Activated naive CD8-positive, alpha-beta T cell treated with anti-CD3 and anti-CD28 coated beads, Interleukin-2, amount 50 U/mL, for 16 hours (primary cell): Measurements from ENCODE around the gene MAGIX.
A peak's percentile ranks its signal among the peaks of the same experiment; 100 is the strongest.
"Not testable (repeated sequence)": the region's sequence is repeated elsewhere in the genome, so short reads cannot be mapped to it uniquely, and the experiment has no call there.

Source experiments
- DNase-seq: peaks from one replicate; pipeline ENCODE4 v3.0.0-alpha.2; 2020; ENCODE audit warnings: low read depth, low spot score

The MAGIX gene

DNA sequence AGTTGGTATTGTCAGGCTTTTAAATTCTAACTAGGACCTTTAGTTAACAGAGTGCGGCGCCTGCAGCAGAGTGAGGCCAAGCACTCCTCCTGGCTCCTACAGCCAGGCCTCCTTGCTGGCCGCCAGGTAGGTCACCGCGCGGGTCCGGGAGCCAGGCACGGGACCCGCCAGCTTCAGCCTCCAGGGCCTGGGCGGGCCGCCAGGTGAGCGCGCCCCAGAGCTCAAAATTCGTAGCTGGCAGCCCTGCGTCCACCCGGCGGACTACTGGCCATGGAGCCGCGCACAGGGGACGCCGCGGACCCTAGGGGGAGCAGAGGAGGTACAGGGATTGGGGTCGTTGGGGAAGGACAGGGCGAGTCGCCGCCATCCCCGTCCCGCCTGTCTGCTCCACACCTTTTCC lies at the start of gene MAGIX:
Gene MAGIX, plus strand, starts transcription at position 139 of the 400 bp plus-strand sequence. Its CDS starts 132 bp downstream, at position 271.
- DNase-seq = no peak

DNA sequence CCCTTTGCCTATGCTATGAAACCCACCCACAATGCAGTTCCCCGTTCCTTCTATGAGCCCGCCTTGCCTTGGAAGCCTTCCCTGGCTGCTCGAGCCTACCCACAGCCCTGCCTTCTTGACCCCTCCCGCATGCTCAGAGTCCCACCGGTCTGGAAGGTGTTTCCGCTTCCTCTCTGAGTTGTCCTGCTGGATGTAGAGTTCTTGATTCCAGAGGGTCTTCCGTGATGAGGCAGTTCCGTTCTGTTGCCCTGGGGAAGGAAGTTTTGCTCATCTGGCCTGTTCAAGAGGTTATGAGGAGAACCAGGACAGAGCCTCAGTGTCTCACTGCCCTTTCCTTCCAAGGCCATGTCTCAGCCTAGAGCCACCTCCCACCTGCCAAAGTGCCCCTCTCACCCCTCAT lies 46.5 kb upstream of the MAGIX start:
- no peak for DNase-seq

DNA sequence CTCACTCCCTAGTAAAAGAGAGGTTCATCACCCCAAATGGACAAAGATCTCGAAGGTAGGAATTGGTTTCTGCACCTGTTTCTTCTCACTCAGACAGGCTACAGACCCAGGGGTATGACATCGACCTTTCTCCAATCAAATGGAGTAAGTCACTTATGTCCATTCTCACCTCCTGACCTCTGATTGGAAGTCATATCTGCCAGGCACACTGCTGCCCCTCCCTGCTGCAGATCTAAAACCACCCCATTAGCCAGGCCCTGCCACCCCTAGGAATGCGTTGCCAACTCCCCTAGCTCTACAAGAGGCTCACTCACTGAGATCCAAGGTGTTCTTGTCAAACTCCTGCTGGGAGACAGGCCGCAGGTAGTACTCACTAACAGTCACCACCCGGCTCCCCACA lies 45.8 kb upstream of the MAGIX start:
- no peak for DNase-seq

DNA sequence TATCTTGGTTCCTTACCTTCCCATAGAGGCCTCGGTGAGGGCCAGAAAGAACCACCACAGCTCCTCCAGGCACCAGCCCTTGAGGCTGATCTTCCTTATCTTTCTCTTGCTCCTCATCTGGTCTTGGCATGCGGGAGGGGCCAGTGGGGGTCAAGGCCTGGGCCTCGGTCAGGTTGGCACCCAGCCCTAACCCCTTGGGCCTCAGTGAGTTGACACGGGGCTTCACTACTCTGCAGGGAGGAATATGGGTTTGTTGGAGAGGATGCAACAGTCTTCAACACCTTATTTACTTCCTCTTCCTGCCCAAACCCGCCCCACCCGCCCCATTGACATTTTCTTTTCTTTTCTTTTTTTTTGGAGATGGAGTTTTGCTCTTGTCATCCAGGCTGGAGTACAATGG lies 45.0 kb upstream of the MAGIX start:
- no peak for DNase-seq

DNA sequence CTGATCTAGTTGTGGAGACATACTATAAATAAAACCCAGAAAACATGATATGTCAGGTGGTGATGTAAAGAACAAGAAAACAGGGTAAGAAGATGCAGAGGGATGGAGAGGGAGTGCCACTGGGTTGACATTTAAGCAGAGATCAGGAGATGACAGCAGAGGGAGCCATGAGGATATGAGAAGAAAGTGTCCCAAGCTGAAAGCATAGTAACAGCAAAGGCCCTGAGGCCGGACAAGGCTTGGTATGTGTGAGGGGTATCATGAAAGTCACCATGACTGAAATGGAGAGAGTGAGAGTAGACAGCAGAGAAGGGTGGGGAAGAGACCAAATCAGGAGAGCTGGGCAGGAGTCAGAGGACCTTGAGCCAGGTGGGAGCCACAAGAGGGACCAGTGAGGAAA lies 42.5 kb upstream of the MAGIX start:
- DNase-seq = no peak

DNA sequence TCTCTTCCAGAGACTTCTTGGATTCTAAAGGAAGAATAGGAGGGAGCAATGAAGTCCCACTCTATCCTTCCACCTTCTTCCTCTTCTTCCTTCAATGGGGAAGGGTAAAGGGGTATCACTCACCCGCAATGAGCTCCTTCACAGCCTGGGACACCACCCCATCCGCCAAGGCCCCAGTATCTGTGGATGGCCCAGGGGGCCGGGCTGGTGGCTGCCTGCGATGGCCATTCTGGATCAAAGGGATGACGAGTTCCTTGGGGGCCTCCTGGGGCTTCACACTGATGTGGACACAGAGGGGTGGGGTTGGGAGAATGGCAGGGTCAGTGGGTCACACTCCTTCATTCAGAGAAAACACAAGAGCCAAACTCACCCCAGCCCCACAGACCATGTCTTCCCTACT lies 40.1 kb upstream of the MAGIX start:
- DNase-seq = no peak

DNA sequence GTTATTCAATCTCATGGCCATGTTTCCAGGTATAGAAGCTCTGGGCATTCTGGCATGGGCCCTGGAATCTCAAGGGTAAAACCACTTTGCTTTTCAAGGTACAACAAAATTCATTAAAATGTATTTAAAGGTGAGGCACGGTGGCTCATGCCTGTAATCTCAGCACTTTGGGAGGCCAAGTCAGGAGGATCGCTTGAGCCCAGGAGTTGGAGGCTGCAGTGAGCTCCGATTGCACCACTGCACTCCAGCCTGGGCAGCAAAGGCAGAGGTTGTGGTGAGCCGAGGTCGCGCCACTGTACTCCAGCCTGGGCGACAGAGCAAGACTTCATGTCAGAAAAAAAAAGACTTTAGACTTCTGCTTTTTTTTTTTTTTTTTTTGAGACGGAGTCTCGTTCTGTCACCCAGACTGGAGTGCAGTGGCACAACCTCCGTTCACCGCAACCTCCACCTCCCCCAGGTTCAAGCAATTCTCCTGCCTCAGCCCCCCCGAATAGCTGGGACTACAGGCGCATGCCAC lies 34.8 kb upstream of the MAGIX start:
- DNase-seq = not testable (repeated sequence)

DNA sequence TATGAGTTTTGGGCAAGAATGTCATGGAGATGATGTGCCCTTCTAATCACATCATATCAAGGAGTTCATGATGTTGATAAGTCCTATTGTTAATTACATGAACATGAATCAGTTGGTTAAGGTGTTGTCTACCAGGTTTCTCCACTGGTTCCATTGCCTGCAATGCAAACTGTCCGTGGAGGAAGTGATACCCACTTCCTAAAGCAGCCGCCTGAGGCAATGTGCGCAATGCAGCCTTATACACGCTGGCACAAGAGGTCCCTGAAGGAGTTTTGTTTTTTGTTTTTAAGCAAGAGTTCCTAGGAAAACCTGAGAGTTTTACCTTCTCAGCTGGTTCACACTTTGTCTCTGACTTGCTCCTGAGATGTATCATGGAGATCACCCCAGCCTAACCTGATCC lies 33.1 kb upstream of the MAGIX start:
- DNase-seq = no peak

DNA sequence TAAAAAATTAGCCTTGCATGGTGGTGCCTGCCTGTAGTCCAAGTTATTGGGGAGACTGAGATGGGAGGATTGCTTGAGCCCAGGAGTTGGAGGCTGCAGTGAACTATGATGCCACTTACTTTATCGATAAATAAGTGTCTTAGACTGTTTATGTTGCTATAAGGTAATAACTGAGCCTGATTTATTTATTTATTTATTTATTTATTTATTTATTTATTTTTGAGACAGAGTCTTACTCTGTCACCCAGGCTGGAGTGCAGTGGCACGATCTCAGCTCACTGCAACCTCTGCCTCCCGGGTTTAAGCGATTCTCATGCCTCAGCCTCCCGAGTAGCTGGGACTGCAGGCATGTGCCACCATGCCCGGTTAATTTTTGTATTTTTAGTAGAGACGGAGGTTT lies 30.3 kb upstream of the MAGIX start:
- DNase-seq = not testable (repeated sequence)

DNA sequence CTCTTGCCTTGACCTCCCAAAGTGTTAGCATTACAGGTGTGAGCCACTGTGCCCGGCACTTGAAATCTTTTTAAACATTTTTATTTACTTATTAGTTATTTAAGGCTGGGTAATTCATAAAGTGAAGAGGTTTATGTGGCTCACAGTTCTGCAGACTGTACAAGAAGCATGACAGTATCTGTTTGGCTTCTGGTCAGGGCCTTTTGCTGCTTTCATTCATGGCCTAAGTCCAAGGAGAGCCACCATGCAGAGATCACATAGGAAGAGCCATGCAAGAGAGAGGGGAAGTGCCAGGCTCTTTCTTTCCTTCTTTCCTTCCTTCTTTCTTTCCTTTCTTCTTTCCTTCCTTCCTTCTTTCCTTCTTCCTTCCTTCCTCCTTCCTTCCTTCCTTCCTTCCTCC lies 28.8 kb upstream of the MAGIX start:
- DNase-seq = no peak

DNA sequence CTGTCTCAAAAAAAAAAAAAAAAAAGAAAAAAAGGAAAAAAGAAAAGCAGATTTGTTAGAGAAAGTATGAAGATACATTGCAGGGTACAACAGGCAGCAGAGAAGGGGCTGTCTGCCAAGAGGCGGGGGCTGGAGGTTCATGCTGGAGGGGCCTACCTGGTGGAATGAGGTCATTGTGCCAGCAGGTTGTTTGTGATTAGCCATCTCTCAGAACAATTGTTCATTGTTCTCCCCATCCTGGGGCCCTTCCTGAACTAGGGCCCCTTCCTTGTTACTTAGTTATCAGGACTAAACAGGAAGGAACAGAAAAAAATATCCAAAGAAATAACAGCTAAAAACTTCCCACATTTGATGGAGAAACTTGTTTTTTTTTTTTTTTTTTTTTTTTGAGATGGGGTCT lies 25.1 kb upstream of the MAGIX start:
- no peak for DNase-seq

DNA sequence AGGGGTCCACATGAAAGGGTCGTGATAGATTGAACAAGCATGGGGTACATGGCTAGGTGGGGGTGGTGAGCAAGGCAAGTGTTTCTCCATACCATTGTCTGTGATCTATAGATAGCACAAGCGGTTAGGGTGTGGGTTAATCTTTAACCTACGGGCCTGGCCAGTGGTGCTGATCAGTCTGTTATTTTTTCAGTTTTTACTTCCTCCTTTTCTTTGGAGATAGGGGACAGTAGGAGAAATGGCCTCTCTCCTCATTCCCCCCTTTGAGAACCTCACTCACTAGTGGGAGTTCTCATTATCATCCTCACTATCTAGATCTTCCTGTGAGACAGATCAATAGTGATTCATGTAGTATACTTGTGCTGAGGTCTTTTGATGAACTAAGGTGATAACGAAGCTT lies 22.8 kb upstream of the MAGIX start:
- DNase-seq = no peak

DNA sequence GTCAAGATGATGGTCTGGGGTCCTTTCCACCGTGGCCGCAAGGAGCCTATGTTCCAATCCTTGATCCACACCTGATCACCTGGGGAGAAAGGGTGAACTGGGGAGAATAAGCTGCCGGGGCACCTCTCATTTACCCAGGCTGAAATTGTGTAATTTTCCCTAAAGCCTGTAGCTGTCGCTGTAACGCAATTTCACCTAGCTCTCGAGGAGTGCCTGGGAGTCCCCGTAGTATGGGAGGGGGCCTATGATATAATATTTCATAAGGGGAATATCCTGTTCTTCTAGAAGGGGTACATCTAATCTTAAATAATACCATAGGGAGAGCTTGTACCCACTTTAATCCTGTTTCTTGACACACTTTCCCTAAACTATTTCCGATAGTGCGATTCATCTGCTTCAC lies 20.3 kb upstream of the MAGIX start:
- not testable (repeated sequence) for DNase-seq

DNA sequence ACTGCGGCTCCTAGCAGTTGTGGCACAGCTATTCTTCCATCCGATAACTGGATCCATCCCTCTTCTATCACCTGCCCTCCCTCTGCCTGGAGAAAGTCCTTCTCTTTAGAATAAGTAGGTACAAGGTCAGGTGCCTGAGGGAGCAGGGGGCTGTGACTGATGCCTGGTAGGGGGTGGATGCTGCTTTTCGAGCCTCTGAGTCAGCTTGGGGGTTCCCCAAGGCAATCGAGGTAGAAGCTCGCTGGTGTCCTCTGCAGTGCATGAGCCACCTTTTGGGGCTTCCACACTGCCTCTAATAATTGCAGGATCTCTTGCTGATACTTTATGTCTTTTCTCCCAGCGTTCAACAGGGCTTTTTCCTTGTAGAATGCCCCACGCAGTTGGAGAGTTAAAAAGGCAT lies 19.4 kb upstream of the MAGIX start:
- DNase-seq = not testable (repeated sequence)

DNA sequence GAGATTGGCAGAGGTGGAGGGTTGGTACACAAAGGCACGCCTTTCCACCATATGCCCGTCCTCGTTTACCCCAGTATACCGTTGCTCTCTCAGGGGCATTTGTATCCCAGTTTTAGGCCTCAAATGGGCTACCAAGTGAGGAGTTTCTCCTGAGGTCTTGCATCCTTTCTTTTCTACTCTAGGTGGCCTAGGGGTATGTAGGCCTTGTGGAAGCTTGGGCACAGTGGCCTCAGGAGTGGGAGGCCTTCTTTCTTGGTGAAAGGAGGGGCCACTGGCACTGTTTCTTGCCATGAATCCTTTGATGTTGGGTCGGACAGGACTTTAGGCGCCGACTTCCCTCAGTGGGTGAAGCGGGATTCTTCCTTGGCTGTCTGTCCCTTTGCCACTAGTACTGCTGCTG lies 15.3 kb upstream of the MAGIX start:
- no peak for DNase-seq

DNA sequence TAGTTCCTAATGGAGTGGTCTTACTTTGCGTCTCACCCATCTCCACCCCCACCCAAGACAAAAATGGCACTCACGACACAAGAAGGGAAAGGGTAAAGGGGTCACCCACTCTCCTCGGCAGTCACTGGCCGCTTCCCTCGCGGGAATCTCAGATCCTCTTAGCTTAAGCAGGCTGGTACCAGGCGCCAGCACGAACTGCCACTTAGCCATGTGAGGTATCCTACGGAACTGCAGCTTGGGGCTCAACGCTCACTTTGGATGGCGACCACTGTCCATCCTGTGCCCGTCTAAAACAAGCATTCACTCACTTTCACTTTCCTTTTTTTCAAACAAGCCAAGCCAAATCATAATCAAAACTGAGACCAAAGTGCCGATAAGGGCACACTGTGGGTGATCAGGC lies 14.6 kb upstream of the MAGIX start:
- no peak for DNase-seq

DNA sequence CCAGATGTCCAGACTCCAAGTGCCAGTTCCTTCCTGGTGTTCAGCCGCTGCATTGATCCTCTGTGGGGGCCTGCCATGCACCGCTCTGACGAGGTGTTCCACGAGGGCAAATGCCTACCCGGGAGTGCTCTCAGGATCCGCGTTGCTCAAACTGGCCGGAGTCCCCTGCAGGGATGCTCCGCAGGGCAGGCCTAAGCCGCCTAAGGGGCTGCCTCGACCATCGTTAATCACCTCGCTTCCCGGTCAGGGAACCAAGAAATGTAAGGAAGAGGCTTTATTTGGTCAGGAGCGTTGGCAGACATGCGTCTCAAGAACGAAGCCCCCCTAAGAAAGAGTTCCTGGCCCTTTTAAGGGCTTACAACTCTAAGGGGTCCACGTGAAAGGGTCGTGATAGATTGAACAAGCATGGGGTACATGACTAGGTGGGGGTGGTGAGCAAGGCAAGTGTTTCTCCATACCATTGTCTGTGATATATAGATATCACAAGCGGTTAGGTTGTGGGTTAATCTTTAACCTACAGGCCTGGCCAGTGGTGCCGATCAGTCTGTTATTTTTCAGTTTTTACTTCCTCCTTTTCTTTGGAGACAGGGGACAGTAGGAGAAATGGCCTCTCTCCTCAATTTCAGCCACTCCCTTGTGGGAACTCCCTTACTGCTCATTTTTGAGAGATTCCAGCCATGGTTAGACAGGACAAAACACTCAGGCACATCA lies 14.0 kb upstream of the MAGIX start:
- not testable (repeated sequence) for DNase-seq

DNA sequence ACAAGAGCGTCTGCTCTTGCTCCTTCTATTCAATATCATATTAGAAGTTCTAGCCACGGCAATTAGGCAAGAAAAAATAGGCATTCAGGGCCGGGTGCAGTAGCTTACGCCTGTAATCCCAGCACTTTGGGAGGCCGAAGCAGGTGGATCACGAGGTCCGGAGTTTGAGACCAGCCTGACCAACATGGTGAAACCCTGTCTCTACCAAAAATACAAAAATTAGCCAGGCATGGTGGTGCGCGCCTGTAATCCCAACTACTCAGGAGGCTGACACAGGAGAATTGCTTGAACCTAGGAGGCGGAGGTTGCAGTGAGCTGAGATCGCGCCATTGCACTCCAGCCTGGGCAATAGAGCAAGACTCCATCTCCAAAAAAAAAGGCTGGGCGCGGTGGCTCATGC lies 13.3 kb upstream of the MAGIX start:
- DNase-seq = not testable (repeated sequence)

DNA sequence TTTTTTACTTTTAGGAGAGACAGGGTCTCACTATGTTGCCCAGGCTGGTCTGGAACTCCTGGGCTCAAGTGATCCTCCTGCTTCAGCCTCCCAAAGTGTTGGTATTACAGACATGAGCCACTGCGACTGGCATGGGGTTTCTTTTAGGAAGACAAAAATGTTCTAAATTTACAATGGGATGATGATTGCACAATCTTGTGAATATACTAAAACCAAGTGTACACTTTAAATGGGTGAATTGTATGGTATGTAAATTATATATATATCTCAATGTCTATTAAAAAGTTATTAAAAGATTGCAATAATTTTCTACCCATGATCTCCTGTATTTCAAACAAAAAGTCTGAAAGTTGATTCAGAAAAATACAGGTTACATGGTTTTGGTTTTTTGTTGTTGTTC lies 9.1 kb upstream of the MAGIX start:
- DNase-seq = no peak

DNA sequence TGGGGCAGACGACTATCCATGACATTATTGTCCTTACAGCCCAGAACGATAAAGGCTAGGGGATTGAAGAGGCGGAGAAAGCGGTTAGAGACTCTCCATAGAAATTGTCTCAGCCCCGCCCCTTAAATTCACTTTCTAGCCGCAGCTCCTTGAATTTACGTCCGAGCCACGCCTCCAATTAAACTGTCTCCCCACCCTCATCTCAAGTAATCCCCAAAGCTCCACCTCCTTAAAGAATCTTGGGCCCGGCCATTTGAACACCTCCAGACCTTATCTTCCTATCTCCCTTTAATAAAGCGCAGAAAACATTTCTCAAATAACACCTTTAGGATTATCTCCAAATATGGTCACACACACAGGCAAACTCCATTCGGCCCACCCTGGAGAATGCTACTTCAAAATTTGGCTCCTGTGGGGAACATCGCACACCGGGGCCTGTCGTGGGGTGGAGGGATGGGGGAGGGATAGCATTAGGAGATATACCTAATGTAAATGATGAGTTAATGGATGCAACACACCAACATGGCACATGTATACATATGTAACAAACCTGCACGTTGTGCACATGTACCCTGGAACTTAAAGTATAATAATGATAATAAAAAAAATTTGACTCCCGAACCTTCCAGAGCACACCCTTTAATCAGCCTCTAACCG lies 7.2 kb upstream of the MAGIX start:
- no peak for DNase-seq

DNA sequence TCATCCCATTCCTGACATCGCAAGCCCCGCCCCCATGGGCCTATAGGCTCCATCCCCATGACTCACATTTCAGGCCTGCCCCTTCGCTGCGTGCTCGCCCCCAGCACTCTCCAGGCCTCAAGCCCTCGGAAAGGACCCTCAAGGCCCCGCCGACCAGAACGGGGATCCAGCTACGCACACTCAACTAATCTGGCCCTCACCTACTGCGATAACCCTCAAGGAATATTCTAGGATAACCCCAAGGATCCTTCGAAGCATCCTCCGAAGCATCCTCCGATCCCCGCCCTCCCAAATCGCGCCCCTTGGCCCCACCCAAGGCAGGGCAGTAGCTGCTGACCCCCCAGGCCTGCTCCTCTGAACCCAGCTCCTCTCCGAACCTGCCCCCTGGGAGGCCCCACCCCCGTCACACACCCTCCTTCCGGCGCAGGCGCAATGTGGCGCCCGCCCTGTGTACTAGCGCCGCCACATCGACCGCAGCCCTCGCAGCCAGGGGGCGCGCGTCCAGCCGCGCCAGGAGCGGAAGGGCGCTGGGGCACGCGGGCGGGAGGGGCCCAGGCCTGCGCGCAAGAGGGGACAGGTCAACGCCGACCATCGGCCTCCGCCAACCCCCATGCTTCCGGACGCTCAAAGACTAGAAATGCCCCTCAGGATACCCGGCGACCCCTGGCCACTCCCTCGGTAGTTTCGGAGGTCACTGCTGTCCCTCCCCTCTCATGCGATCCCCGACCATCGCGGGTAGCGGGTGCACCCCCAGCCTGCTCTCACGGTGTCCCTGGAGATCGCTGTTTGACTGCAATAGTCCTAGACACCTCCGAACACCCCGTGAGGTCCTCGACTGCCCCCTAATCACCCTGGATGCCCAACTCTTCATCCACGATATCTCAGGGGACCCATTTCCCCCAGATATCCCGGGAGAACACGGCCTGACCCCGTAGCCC lies 6.4 kb upstream of the MAGIX start:
- DNase-seq = peak; percentile 60

DNA sequence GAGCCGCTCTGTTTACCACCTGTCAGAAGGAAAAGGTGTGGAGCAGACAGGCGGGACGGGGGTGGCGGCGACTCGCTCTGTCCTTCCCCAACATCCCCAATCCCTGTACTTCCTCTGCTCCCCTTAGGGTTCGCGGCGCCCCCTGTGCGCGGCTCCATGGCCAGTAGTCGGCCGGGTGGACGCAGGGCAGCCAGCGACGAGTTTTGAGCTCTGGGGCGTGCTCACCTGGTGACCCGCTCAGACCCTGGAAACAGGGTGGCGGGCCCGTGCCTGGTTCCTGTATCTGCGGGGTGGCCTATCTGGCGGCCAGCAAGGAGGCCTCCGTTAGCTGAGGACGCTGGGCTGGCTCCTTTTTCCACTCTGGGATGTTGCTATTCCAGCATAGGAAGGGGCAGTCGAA lies 5.4 kb upstream of the MAGIX start:
- no peak for DNase-seq
